Mesendoderm (in vitro differentiated cells): ENCODE results near the gene KRTAP22-1. TPM values are rescaled to one million over a fixed set of nuclear protein-coding genes. Genes with fewer than 3 reads are reported as not detected.

Source experiments
- DNase-seq: peaks from one replicate; pipeline ENCODE4 v3.0.0; 2013
- H2AK5ac ChIP-seq: 2 replicates; pipeline ENCODE4 v1.6.1; 2013; ENCODE audit warnings: low read length, inconsistent platforms
- H2BK120ac ChIP-seq: 2 replicates; pipeline ENCODE4 v1.6.1; 2013; ENCODE audit warnings: low read depth, mild to moderate bottlenecking, low read length, moderate library complexity, mixed read lengths
- H2BK15ac ChIP-seq: replicated peaks from 2 replicates; pipeline ENCODE4 v1.6.1; 2013; ENCODE audit warnings: low read depth, mild to moderate bottlenecking, moderate library complexity
- H2BK5ac ChIP-seq: 2 replicates; pipeline ENCODE4 v1.6.1; 2013; ENCODE audit warnings: low read length, inconsistent platforms
- H3K18ac ChIP-seq: 2 replicates; pipeline ENCODE4 v1.6.1; 2013; ENCODE audit warnings: mild to moderate bottlenecking, low read length, mixed read lengths
- H3K23ac ChIP-seq: one replicate; pipeline ENCODE4 v1.6.1; 2013; ENCODE audit warnings: low read length
- H3K27ac ChIP-seq: 2 replicates; pipeline ENCODE4 v1.5.1; 2013; ENCODE audit warnings: low read depth, mild to moderate bottlenecking, inconsistent platforms, low read length, moderate library complexity
- H3K27me3 ChIP-seq: 2 replicates; pipeline ENCODE4 v1.6.1; 2013; ENCODE audit warnings: low read length, control low read depth, mild to moderate bottlenecking, inconsistent platforms; ENCODE audit not compliant: insufficient read depth, poor library complexity
- H3K36me3 ChIP-seq: 2 replicates; pipeline ENCODE4 v1.6.1; 2013; ENCODE audit warnings: low read length, inconsistent platforms; ENCODE audit not compliant: control insufficient read depth, insufficient read depth
- H3K4ac ChIP-seq: one replicate; pipeline ENCODE4 v1.6.1; 2013; ENCODE audit warnings: low read depth, mild to moderate bottlenecking, low read length, moderate library complexity
- H3K4me1 ChIP-seq: 2 replicates; pipeline ENCODE4 v1.6.1; 2013; ENCODE audit warnings: low read depth, low read length, inconsistent platforms; ENCODE audit not compliant: control insufficient read depth
- H3K4me2 ChIP-seq: 2 replicates; pipeline ENCODE4 v1.6.1; 2013; ENCODE audit warnings: low read length
- H3K4me3 ChIP-seq: 2 replicates; pipeline ENCODE4 v1.5.1; 2013; ENCODE audit warnings: mild to moderate bottlenecking, low read length
- H3K56ac ChIP-seq: one replicate; pipeline ENCODE4 v1.6.1; 2013; ENCODE audit warnings: low read length
- H3K79me1 ChIP-seq: 2 replicates; pipeline ENCODE4 v1.6.1; 2013; ENCODE audit warnings: low read length, inconsistent platforms
- H3K79me2 ChIP-seq: 2 replicates; pipeline ENCODE4 v1.6.1; 2013; ENCODE audit warnings: mild to moderate bottlenecking, low read length; ENCODE audit not compliant: control insufficient read depth, insufficient read depth
- H3K9ac ChIP-seq: 2 replicates; pipeline ENCODE4 v1.6.1; 2013; ENCODE audit warnings: low read length, inconsistent platforms
- H4K5ac ChIP-seq: one replicate; pipeline ENCODE4 v1.6.1; 2013; ENCODE audit warnings: low read length
- H4K8ac ChIP-seq: one replicate; pipeline ENCODE4 v1.6.1; 2013; ENCODE audit warnings: low read depth, mild to moderate bottlenecking, control low read depth, low read length, moderate library complexity
- WGBS: extraction: QIAGEN DNeasy Blood & Tissue Kit; methylation state at CpG from one replicate; pipeline ENCODE4 v1.1.7; 2013; ENCODE audit warnings: low lambda C conversion rate, missing lambda C conversion rate; ENCODE audit not compliant: insufficient coverage; ENCODE audit errors: extremely low coverage; 5-methylcytosine and 5-hydroxymethylcytosine counted together
- polyA plus RNA-seq, 2 experiments: library from polyadenylated mRNA; stranded (reverse); fragments of 200-250 nt; gene quantifications; one replicate each; pipeline ENCODE4 v1.2.3, GENCODE V29; 2013

KRTAP22-1 gene
- not detected for polyA plus RNA-seq (2013, experiment 1 of 2)
- polyA plus RNA-seq (2013, experiment 2 of 2), result not detected

GRCh38 chr21:30600787-30601186, at the start of gene KRTAP22-1:
Gene KRTAP22-1 (plus strand): TSS chr21:30601087.
- Histone ChIP-seq H2BK15ac (no peak within 1 kb of the TSS), H3K56ac (no peak within 1 kb of the TSS), H2AK5ac (no peak within 1 kb of the TSS), H4K8ac (no peak within 1 kb of the TSS), H3K27me3 (no peaks in the 10 kb centered on the region), H3K79me1 (no peaks in the 10 kb centered on the region), H3K4me2 (no peak within 1 kb of the TSS), H3K4me3 (no peak within 1 kb of the TSS), H2BK5ac (no peak within 1 kb of the TSS), H4K5ac (no peak within 1 kb of the TSS), H3K79me2 (no peaks in the 10 kb centered on the region), H2BK120ac (no peak within 1 kb of the TSS), H3K36me3 (no peaks in the 10 kb centered on the region), H3K9ac (no peak within 1 kb of the TSS), H3K4ac (no peak within 1 kb of the TSS), H3K23ac (no peak within 1 kb of the TSS), H3K4me1 (no peaks in the 10 kb centered on the region), H3K27ac (no peak within 1 kb of the TSS), H3K18ac (no peak within 1 kb of the TSS)
- no CpG with 5 or more reads among the region's 1 CpG for WGBS
- DNase-seq, result no peak

DNA sequence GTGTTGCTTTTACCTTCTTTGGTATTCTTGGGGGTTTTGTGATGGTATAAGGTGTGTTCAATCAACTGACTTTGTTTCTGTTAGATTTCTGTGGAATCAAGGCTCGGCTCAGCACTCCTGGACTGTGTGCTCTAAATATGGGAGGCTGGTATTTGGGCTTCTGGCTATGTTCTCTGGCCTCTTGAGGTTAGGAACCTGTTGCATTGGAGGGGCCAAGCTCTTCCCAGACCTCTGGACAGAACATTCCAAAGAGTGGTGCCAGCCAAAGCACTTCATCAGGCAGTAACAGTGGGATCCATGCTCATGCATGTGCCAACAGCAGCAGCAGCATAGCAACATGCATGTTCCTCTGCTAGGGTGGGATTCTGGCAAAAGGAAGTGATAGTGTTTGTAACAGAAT, 48.1 kb upstream of the KRTAP22-1 start:
- H3K4me2 ChIP-seq, result no peak overlapping the region
- H3K4me1 ChIP-seq, result no peaks in the 10 kb centered on the region
- no peak overlapping the region for H4K8ac ChIP-seq
- no peak overlapping the region for H4K5ac ChIP-seq
- H2BK15ac ChIP-seq, result no peak overlapping the region
- H2AK5ac ChIP-seq, result no peak overlapping the region
- H3K4me3 ChIP-seq, result no peak overlapping the region
- no peaks in the 10 kb centered on the region for H3K79me1 ChIP-seq
- no peaks in the 10 kb centered on the region for H3K79me2 ChIP-seq
- DNase-seq, result no peak
- no peak overlapping the region for H3K27ac ChIP-seq
- WGBS, result no CpG with 5 or more reads among the region's 1 CpG
- H3K18ac ChIP-seq, result no peak overlapping the region
- H2BK5ac ChIP-seq, result no peak overlapping the region
- H3K9ac ChIP-seq, result no peak overlapping the region
- no peaks in the 10 kb centered on the region for H3K27me3 ChIP-seq
- no peaks in the 10 kb centered on the region for H3K36me3 ChIP-seq
- H3K4ac ChIP-seq, result no peak overlapping the region
- H3K23ac ChIP-seq, result no peak overlapping the region
- H3K56ac ChIP-seq, result no peak overlapping the region
- no peak overlapping the region for H2BK120ac ChIP-seq

GRCh38 chr21:30555095-30555494, 45.8 kb upstream of the KRTAP22-1 start:
- WGBS, result 100% methylated on average over 1 of the region's 2 CpGs

GRCh38 chr21:30561264-30561895, 39.5 kb upstream of the KRTAP22-1 start, which contains the start of gene KRTAP19-7:
Gene KRTAP19-7 (minus strand): TSS chr21:30561314. CDS start chr21:30561289, 25 bp downstream.
- no peaks in the 10 kb centered on the region for H3K79me1 ChIP-seq
- H3K27ac ChIP-seq, result no peak within 1 kb of the TSS
- no peaks in the 10 kb centered on the region for H3K27me3 ChIP-seq
- H2BK5ac ChIP-seq, result no peak within 1 kb of the TSS
- no peak within 1 kb of the TSS for H3K4me2 ChIP-seq
- no peak within 1 kb of the TSS for H3K56ac ChIP-seq
- no peak within 1 kb of the TSS for H4K8ac ChIP-seq
- no CpG with 5 or more reads among the region's 2 CpGs for WGBS
- H3K9ac ChIP-seq, result no peak within 1 kb of the TSS
- no peak within 1 kb of the TSS for H3K4me3 ChIP-seq
- no peak for DNase-seq
- H2BK15ac ChIP-seq, result no peak within 1 kb of the TSS
- no peak within 1 kb of the TSS for H3K4ac ChIP-seq
- H2AK5ac ChIP-seq, result no peak within 1 kb of the TSS
- no peaks in the 10 kb centered on the region for H3K36me3 ChIP-seq
- no peak within 1 kb of the TSS for H3K18ac ChIP-seq
- no peaks in the 10 kb centered on the region for H3K79me2 ChIP-seq
- H3K4me1 ChIP-seq, result no peaks in the 10 kb centered on the region
- H2BK120ac ChIP-seq, result no peak within 1 kb of the TSS
- H3K23ac ChIP-seq, result no peak within 1 kb of the TSS
- H4K5ac ChIP-seq, result no peak within 1 kb of the TSS

More at GRCh38 chr21:30555095-30555494, 45.8 kb upstream of the KRTAP22-1 start:
- no peak overlapping the region for H2BK120ac ChIP-seq
- no peak overlapping the region for H3K56ac ChIP-seq
- no peaks in the 10 kb centered on the region for H3K79me1 ChIP-seq
- no peak overlapping the region for H4K8ac ChIP-seq
- H3K27me3 ChIP-seq, result no peaks in the 10 kb centered on the region
- H3K4me2 ChIP-seq, result no peak overlapping the region
- H3K9ac ChIP-seq, result no peak overlapping the region
- H4K5ac ChIP-seq, result no peak overlapping the region
- DNase-seq, result no peak
- no peak overlapping the region for H2BK15ac ChIP-seq
- no peaks in the 10 kb centered on the region for H3K36me3 ChIP-seq
- no peak overlapping the region for H3K4me3 ChIP-seq
- H2BK5ac ChIP-seq, result no peak overlapping the region
- H3K27ac ChIP-seq, result no peak overlapping the region
- no peak overlapping the region for H2AK5ac ChIP-seq
- no peaks in the 10 kb centered on the region for H3K4me1 ChIP-seq
- no peaks in the 10 kb centered on the region for H3K79me2 ChIP-seq
- no peak overlapping the region for H3K18ac ChIP-seq
- no peak overlapping the region for H3K4ac ChIP-seq
- no peak overlapping the region for H3K23ac ChIP-seq

DNA sequence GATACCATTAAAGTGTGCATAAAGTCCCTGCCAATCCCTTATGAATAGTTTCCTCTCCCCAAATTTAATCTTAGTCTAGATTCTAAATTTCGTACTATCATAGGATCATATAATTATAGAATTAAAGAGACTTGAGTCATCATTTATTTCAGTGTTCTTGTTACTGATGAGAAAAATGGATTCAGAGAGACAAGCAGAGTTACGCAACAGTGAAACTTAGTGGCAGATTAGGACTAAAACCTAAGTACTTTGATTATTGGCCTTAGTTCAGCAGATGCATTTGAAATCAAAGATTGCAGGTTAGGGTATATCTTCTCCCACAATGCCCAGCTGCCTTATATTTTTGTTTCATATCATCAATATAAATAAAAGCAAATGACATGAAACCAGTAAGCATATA, 38.9 kb upstream of the KRTAP22-1 start:
- WGBS, result no CpG with 5 or more reads among the region's 2 CpGs
- Histone ChIP-seq H4K5ac (no peak overlapping the region), H2BK15ac (no peak overlapping the region), H2AK5ac (no peak overlapping the region), H2BK5ac (no peak overlapping the region), H3K27ac (no peak overlapping the region), H3K4me2 (no peak overlapping the region), H3K23ac (no peak overlapping the region), H3K9ac (no peak overlapping the region), H3K79me1 (no peaks in the 10 kb centered on the region), H3K4me1 (no peaks in the 10 kb centered on the region), H3K4ac (no peak overlapping the region), H4K8ac (no peak overlapping the region), H3K56ac (no peak overlapping the region), H2BK120ac (no peak overlapping the region), H3K4me3 (no peak overlapping the region), H3K18ac (no peak overlapping the region), H3K27me3 (no peaks in the 10 kb centered on the region), H3K36me3 (no peaks in the 10 kb centered on the region), H3K79me2 (no peaks in the 10 kb centered on the region)
- no peak for DNase-seq

- Histone ChIP-seq H3K79me1 (no peaks in the 10 kb centered on the region), H3K18ac (no peak overlapping the region), H3K4me2 (no peak overlapping the region), H3K36me3 (no peaks in the 10 kb centered on the region), H3K23ac (no peak overlapping the region), H4K5ac (no peak overlapping the region), H4K8ac (no peak overlapping the region), H3K27ac (no peak overlapping the region), H2BK5ac (no peak overlapping the region), H3K27me3 (no peaks in the 10 kb centered on the region), H3K56ac (no peak overlapping the region), H3K4me3 (no peak overlapping the region), H2BK120ac (no peak overlapping the region), H2AK5ac (no peak overlapping the region), H3K79me2 (no peaks in the 10 kb centered on the region), H3K4ac (no peak overlapping the region), H2BK15ac (no peak overlapping the region), H3K9ac (no peak overlapping the region), H3K4me1 (no peaks in the 10 kb centered on the region)
- DNase-seq, result no peak
- no CpG with 5 or more reads among the region's 6 CpGs for WGBS
Measured at GRCh38 chr21:30563072-30563471, 37.8 kb upstream of the KRTAP22-1 start.
